ENCODE results near the gene ARMC2. TPM values are rescaled to one million over a fixed set of nuclear protein-coding genes. Genes with fewer than 3 reads are reported as not detected.

The ARMC2 gene
- total and polyA plus RNA-seq, 2 of the 8 experiments (the other 6 are each of a cell fraction or from before 2014, with no cell fraction given), result 1.6 to 4.4 TPM

- TF ChIP-seq EGR1 (IDR thresholded peaks at IDR 0.05; ENCODE audit: borderline replicate concordance, low read depth, low read length) (no peak), ATF3 (IDR thresholded peaks at IDR 0.05; ENCODE audit: insufficient read depth, low read depth, low read length) (no peak)
Observed at GRCh38 chr6:108960601-108961000, 112.4 kb downstream of the ARMC2 start (continued).

All from H1 (cell line).